ENCODE measurements around the gene ZMIZ1.

ZMIZ1 gene

DNA sequence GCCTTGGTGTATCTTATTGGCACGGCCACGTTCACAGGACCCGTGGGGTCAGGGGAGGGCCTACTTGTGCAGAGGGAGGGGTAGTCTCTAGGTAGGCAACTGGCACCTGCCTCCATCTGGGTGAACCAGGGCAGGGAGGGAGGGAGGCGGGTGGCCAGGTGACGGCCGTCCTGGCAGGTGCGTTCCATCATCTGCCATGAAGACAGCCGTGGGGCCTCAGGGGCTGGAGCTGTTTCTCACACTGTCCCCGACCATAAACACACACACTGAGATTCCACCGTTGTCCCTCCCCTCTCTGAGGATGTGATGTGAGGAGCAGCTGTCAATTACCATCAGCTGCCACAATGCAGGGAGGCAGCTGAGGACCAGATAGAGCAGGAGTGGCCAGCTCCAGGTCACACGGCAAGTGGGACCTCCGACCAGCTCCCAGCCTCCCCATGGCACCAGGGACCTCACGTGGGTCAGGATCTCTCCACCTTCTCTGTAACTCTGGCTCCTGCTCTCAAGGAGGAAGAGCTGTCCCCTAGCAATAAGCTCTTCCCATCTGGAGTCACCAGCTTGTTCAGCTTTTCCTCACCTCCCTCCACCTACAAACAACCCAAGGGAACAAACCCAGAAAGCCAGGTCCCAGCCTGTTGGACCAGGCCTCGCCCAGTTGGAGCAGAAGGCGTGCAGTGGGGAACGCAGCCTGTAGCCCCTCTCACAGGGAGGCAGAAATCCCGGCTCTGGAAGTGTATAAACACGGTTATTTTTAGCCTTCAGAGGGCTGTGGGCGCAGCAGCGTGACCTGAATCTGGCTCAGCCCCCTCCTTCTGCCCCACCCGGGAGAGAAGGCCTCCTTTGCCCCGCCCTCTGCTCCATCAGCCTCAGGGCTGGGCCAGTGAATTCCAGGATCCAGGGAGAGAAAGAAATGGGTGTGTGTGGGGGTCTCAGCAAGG lies 33.1 kb downstream of the ZMIZ1 start:
- DNase-seq: peak; percentile 87

GRCh38 chr10:79102498-79102874 lies 33.7 kb downstream of the ZMIZ1 start:
- peak; percentile 68 for DNase-seq

- no peak for DNase-seq
Observed at GRCh38 chr10:79103129-79103528, 34.4 kb downstream of the ZMIZ1 start.

DNA sequence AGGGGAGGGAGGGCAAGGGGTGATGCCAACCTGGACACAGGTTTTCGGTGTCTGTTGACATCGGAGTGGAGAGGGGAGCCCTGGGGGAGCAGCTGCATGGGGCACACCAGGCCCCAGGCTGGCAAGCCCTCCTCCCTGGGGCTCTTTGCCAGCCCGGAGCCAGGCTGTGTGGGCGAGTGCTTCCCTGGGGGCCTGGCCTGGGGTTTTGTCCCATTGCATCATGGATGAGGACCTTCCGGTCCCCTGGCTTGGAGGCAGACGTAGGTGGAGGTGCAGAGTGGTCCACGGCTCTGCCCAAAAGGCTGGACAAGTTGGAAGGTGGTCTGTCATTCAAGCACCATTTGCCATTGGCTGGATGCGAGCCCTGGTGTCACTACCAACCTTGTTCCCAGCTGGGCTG lies 34.8 kb downstream of the ZMIZ1 start:
- DNase-seq: no peak

- DNase-seq: no peak
Observed at GRCh38 chr10:79105150-79105739, 36.5 kb downstream of the ZMIZ1 start.

DNA sequence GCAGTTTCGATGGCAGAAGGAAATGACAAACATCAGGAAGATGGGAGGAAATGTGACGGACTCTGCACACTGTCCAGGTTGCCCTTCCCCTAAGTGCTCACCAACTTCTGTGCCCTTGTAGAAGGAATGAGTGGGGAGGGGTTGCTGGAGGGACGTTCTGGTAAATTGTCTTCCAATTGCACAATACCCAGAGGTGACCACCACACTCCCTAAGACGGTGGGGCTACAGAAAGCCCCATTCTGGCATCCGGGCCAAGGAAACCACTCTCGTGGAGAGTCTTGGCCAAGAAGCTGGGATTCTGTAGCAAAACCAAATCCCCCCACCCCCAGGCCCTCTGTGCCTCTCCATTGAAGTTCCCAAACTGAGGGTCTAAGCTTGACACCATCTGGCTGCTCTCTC lies 37.1 kb downstream of the ZMIZ1 start:
- no peak for DNase-seq

GRCh38 chr10:79106256-79107050 lies 37.7 kb downstream of the ZMIZ1 start:
- no peak for DNase-seq

DNA sequence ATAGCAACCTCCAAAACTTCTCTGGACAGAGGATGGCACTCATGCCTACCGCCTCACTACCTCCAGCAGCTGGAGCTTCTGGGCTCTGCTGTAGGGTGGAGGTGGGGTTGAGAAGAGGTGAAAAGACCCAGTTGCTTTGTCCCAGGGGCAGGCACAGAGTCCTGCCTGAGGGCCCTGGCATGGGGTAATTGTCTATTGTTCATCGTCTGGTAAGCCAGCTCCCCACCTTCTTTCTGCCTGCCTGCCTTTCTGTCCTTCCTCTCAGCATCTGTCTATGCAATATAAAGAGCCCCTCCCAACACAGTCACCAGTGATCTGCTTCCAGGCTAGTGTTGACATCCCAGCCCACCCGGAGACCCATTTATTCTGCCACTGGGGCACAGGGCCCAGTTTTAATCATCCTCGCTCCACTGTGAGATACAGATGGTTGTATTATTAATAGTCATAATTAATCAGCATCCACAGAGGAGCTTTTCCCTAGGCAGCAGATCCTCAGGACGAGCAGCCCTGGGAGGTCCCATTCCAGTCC lies 39.0 kb downstream of the ZMIZ1 start:
- no peak for DNase-seq

GRCh38 chr10:79108728-79109127 lies 40.0 kb downstream of the ZMIZ1 start:
- no peak for DNase-seq

- no peak for DNase-seq
Observed at GRCh38 chr10:79111427-79111826, 42.7 kb downstream of the ZMIZ1 start.

GRCh38 chr10:79111846-79112614 lies 43.3 kb downstream of the ZMIZ1 start:
- no peak for DNase-seq

- peak; percentile 7 for DNase-seq
Observed at GRCh38 chr10:79112881-79113431, 44.2 kb downstream of the ZMIZ1 start.

GRCh38 chr10:79113827-79114226 lies 45.1 kb downstream of the ZMIZ1 start:
- no peak for DNase-seq

DNA sequence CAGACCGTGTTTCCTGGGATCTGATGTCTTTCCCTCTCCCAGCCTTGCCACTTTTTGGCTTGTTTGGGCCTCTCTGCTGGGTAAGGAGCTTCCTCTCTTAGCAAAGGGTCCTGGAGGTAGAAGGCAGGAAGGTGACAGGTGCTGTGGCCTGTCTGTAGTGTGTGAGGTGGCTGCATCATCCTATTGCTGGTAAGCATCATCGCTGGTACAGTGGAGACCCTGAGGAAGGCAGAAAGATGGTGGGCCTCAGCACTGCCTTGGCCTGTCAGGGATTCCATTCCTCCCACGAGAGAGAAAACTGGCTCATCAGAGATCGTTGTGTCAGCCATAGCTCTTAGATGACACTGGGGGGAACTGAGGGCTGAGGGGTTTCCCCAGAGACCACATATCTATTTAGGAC lies 46.5 kb downstream of the ZMIZ1 start:
- DNase-seq: no peak

- DNase-seq: no peak
Observed at GRCh38 chr10:79116368-79116767, 47.6 kb downstream of the ZMIZ1 start.

DNA sequence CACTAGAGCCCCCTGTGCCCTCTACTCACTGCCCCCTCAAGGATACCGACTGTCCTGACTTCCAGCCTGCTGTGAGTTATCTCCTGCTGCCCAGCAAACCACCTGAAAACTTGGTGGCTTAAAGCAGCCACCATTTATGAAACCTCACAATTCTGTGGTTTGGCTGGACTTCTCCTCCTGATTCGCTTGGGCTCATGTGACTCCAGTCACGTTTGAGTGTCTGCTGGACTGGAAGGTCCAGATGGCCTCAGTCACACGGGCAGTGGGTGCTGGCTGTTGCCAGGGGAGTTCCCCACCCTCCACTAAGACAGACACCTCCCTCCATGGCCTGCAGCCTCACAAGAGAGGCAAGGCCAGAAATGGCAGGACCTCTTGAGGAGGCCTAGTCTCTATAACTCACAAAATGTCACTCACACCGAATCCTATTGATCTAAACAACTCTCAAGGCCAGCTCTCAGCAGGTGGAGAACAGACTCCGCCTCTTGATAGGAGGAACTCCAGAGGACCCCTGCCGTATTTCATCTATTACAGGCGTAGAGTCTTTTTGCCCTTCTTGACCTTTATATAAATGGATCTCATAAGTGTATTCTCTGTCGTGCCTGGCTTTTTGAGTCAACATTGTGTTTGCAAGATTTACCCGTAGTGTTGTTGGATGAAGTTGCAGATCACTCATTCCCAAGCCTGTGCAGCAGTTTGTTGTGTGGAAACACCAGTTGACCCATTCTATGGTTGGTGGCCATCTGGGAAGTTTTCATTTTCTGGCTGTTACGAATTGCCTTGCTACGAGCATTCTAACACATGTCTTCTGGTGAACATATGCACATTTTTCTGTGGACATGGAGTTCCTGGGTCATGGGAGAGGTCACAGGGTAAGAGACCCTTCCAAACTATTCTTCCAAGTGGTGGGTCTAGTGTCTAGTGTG lies 48.3 kb downstream of the ZMIZ1 start:
- peak; percentile 16 for DNase-seq

DNA sequence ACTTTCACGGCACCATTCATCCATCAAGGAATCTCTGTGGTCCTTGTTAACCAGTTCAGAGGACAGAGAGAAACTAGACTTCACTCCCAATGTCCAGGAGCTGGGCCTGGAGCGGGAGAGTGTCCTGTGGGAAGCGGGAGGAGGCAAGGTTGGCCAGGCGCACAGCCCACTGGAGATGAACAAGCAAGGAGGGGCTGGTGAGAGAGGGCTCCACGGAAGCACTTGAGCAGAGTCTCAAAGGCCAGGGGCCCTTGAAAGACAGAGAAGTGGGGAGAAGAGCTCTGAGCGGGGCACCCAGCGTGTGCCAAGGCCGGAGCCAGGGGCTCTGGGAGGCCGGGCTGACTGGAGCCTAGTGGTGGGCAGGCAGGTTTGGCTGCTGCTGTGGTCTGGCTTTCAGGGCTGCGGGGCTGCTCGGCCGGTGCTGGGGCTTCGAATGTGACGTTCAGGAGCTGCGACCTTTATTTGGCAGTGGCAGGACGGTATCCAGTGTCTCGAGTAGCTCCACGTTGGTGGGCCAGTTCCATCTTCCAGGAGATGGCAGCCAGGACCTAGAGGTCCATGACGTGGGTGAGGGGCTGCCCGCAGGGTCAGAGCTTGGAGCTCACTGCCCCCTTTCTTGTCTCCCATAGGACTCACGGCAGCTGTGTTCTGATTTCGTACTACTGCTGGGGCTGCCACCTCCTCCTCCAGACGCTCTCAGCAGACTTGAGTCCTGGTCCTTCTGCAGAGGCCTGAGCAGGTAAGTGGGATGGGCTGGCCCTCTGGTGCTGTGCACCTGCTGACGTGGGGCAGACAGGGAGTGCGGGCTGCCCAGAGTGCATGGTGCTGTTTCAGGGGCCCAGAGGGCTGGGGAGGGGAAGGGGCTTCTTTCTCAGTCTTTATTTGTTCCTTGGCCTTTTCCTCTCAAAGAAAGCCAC lies 49.8 kb downstream of the ZMIZ1 start:
- DNase-seq: no peak

GRCh38 chr10:79119306-79119705 lies 50.5 kb downstream of the ZMIZ1 start:
- DNase-seq: no peak

DNA sequence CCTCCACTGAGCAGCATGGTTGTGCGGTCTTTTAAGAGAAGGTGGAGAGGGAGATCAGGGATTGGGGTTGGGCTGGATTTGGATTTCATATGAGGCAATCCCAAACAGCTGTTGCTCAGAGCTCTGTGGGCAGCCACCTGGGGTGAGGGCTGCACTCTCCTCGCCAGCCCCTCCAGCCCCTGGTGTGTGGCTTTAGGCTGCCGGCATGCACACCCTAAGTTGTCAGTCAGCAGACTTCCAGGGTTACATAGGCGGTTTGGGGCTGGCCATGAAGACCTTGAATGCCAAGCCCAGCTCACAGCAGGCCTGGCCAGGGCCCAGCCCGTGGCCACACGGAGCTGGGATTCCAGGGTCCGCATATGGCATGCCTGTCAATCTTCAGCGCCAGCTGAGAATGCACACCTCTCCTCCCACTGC lies 54.8 kb downstream of the ZMIZ1 start:
- DNase-seq: peak; percentile 88

GRCh38 chr10:79124066-79124465 lies 55.3 kb downstream of the ZMIZ1 start:
- DNase-seq: no peak
